IPS DF 4.7 (cell line): ENCODE results near the gene ATP6V0A1.

Experiments
- DNase-seq: peaks from one replicate; pipeline ENCODE4 v3.0.0-alpha.2; 2013; ENCODE audit warnings: low spot score; ENCODE audit errors: extremely low read depth

Gene ATP6V0A1

GRCh38 chr17:42561897-42562387 is 103.3 kb downstream of the ATP6V0A1 start, which contains the start of gene COASY:
TSS of gene COASY (plus strand) at chr17:42562148. CDS start at chr17:42562623, 475 bp downstream.
- peak; percentile 98 for DNase-seq

- DNase-seq: no peak
These were observed 103.9 kb downstream of the ATP6V0A1 start for GRCh38 chr17:42562388-42563142.

- no peak for DNase-seq
These were observed 104.4 kb downstream of the ATP6V0A1 start for GRCh38 chr17:42563143-42563509.

- no peak for DNase-seq
These were observed 104.9 kb downstream of the ATP6V0A1 start for GRCh38 chr17:42563543-42563942.

- no peak for DNase-seq
These were observed 105.3 kb downstream of the ATP6V0A1 start for GRCh38 chr17:42563950-42564349.

GRCh38 chr17:42564815-42565522 is 106.3 kb downstream of the ATP6V0A1 start:
- no peak for DNase-seq

GRCh38 chr17:42565523-42566214 is 107.0 kb downstream of the ATP6V0A1 start:
- no peak for DNase-seq

GRCh38 chr17:42566215-42566882 is 107.7 kb downstream of the ATP6V0A1 start:
- DNase-seq: no peak

GRCh38 chr17:42566883-42567573 is 108.3 kb downstream of the ATP6V0A1 start, which contains the start of gene MLX:
TSS of gene MLX (plus strand) at chr17:42567100. CDS start at chr17:42567125, 25 bp downstream.
- DNase-seq: no peak

- DNase-seq: no peak
These were observed 109.8 kb downstream of the ATP6V0A1 start for GRCh38 chr17:42568341-42569111.

GRCh38 chr17:42571435-42572225 is 113.0 kb downstream of the ATP6V0A1 start:
- DNase-seq: no peak
